HepG2 (cell line): ENCODE measurements around the gene SH2D3C. TPM values are rescaled to one million over a fixed set of nuclear protein-coding genes. Genes with fewer than 3 reads are reported as not detected.

Experiments
- ARID4A ChIP-seq: sonication (generic); formaldehyde crosslinking; IDR thresholded peaks from 2 replicates; pipeline ENCODE4 v1.5.0; 2020; ENCODE audit warnings: mild to moderate bottlenecking, missing genetic modification reagents, borderline replicate concordance
- BCL6 ChIP-seq: IDR thresholded peaks from 2 replicates; pipeline ENCODE4 v1.6.1; 2016; ENCODE audit warnings: missing genetic modification reagents, missing compliant biosample characterization
- FOXA1 ChIP-seq, 2 experiments: fragments of 450-650 bp in 1 of 2; sonication (generic) in 1 of 2; formaldehyde crosslinking in 1 of 2; IDR thresholded peaks; 2 replicates each; pipeline versions ENCODE4 v1.4.0 to v1.6.1; 2016 to 2020; ENCODE audit warnings: missing genetic modification reagents in 1 of 2
- KDM3A ChIP-seq: IDR thresholded peaks from 2 replicates; pipeline ENCODE4 v1.6.1; 2018; ENCODE audit warnings: low read depth, missing compliant biosample characterization
- NFIB ChIP-seq: sonication (generic); formaldehyde crosslinking; IDR thresholded peaks from 2 replicates; pipeline ENCODE4 v1.9.0; 2021; ENCODE audit warnings: missing genetic modification reagents, mild to moderate bottlenecking, borderline replicate concordance
- RAD21 ChIP-seq: fragments of 450-650 bp; formaldehyde crosslinking; IDR thresholded peaks from 2 replicates; pipeline ENCODE4 v1.5.0; 2020; ENCODE audit warnings: mild to moderate bottlenecking
- SP1 ChIP-seq, 2 experiments: fragments of 450-650 bp in 1 of 2; sonication (generic) in 1 of 2; formaldehyde crosslinking in 1 of 2; IDR thresholded peaks; 2 replicates each; pipeline versions ENCODE4 v1.4.0 to v1.6.1; 2016 to 2020; ENCODE audit warnings: missing genetic modification reagents in 1 of 2
- STAG1 ChIP-seq: sonication (generic); formaldehyde crosslinking; IDR thresholded peaks from 2 replicates; pipeline ENCODE4 v1.4.0; 2020; ENCODE audit warnings: missing genetic modification reagents
- TAF15 ChIP-seq: fragments of 200-400 bp; formaldehyde crosslinking; IDR thresholded peaks from one replicate; pipeline ENCODE4 v1.6.1; 2018; ENCODE audit warnings: mild to moderate bottlenecking, low read depth, low read length; ENCODE audit not compliant: poor library complexity, severe bottlenecking
- ZNF121 ChIP-seq: sonication (generic); formaldehyde crosslinking; IDR thresholded peaks from 2 replicates; pipeline ENCODE4 v1.5.0; 2020; ENCODE audit warnings: mild to moderate bottlenecking, missing genetic modification reagents
- ZNF558 ChIP-seq: sonication (generic); formaldehyde crosslinking; IDR thresholded peaks from 2 replicates; pipeline ENCODE4 v1.9.0; 2022; ENCODE audit warnings: mild to moderate bottlenecking, missing genetic modification reagents, borderline replicate concordance
- polyA plus RNA-seq, 8 experiments: library from polyadenylated mRNA; depleted of rRNA in 3 of 8; stranded (reverse) in 7 of 8; unstranded in 1 of 8; fragments of >200 nt; fragmentation: Illumina TruSeq in 4 of 8; extraction: Trizol in 4 of 8; gene quantifications; 2 replicates each; pipeline versions ENCODE4 v1.2.1 to v1.2.3, GENCODE V29; 2011 to 2016; ENCODE audit warnings: low read depth in 4 of 8, missing spikeins in 1 of 8, mixed read lengths in 1 of 8; ENCODE audit not compliant: insufficient read depth in 1 of 8
- total RNA-seq, 5 experiments: library from RNA; depleted of rRNA; stranded (reverse); fragments of >200 nt; fragmentation: Illumina TruSeq; extraction: Trizol; gene quantifications; 2 replicates each; pipeline ENCODE4 v1.2.3, GENCODE V29; 2016; ENCODE audit warnings: low read depth in 1 of 5
- TF ChIP-seq, protein P1 (sequence below): IDR thresholded peaks from 2 replicates; pipeline ENCODE4 v1.6.1; 2018; ENCODE audit warnings: missing genetic modification reagents, mild to moderate bottlenecking, missing compliant biosample characterization
- TF ChIP-seq, protein P2 (sequence below): sonication (generic); formaldehyde crosslinking; IDR thresholded peaks from 2 replicates; pipeline ENCODE4 v1.4.0; 2020; ENCODE audit warnings: missing genetic modification reagents
- TF ChIP-seq, protein P3 (sequence below): conservative IDR thresholded peaks from 2 replicates; pipeline ENCODE4 v1.6.1; 2018; ENCODE audit warnings: missing genetic modification reagents
- TF ChIP-seq, protein P4 (sequence below): sonication (generic); formaldehyde crosslinking; IDR thresholded peaks from 2 replicates; pipeline ENCODE4 v1.4.0; 2020; ENCODE audit warnings: missing genetic modification reagents; ENCODE audit errors: not compliant biosample characterization

SH2D3C gene
- total and polyA plus RNA-seq, 2 of the 13 experiments (the other 11 are each of a cell fraction or from before 2014, with no cell fraction given), result not detected

DNA sequence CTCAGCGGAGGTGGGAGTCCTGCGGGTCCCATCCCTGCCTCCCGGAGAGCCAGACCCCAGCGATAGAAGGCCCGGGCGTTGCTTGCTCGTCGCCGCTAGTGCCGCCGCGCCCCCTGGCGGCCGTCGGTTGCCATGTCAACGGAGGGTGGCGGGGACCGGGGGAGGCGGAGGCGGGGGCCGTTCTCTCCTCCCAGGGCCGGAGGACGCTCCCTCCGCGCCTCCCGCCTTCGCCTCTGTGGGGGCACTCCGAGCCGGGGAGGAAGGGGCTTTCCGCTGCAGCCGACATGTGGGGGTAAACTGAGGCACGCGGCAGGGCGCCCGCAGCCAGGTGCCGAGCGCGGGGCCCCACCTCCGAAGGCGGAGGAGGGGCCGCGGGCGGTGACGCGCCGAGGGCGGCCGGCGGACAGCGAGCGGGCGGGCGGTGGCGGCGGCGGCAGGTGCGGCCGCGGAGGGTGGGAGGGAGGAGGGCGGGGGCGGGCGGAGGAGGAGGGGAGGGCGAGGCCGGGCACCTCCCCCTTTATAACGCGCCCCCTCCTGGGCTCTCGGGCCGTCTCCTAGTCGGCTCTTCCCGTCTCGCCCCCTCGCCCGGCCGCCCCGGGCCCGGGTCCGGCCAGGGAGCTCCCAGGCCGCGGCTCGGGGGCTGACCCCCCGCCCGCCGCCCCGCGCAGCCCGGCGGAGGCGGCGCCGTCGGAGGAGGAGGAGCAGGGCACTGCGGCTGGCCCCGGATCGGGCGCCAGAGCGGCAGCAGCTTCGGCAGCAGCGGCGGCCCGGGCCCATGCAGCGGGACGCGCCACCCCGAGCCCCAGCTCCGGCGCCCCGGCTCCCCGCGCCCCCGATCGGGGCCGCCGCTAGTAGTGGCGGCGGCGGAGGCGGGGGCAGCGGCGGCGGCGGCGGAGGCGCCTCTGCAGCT, 6.8 kb upstream of the SH2D3C start (continued):
- TF ChIP-seq RAD21 (CRISPR knock-in tag) (peak; percentile 79), ZNF558 (peak; percentile 14; the same call in 1 of the 2 replicates), TAF15 (peak; percentile 1), NFIB (CRISPR knock-in tag) (no peak), STAG1 (CRISPR knock-in tag) (peak; percentile 73), ARID4A (0 out of 2 replicates have a peak, but pooled peaks have one; percentile 29), KDM3A (CRISPR knock-in tag) (peak; percentile 40; the same call in 1 of the 2 replicates), ZNF121 (CRISPR knock-in tag) (peak; percentile 37; the same call in 1 of the 2 replicates), SP1 (IDR thresholded peaks at IDR 0.05) (no peak), SP1 (CRISPR knock-in tag; IDR thresholded peaks at IDR 0.05) (peak; percentile 26; the same call in 1 of the 2 replicates), BCL6 (0 out of 2 replicates have a peak, but pooled peaks have one; percentile 5), FOXA1 (IDR thresholded peaks at IDR 0.05) (no peak), FOXA1 (CRISPR knock-in tag; IDR thresholded peaks at IDR 0.05) (peak; percentile 44)
- TF ChIP-seq, protein P1, sequence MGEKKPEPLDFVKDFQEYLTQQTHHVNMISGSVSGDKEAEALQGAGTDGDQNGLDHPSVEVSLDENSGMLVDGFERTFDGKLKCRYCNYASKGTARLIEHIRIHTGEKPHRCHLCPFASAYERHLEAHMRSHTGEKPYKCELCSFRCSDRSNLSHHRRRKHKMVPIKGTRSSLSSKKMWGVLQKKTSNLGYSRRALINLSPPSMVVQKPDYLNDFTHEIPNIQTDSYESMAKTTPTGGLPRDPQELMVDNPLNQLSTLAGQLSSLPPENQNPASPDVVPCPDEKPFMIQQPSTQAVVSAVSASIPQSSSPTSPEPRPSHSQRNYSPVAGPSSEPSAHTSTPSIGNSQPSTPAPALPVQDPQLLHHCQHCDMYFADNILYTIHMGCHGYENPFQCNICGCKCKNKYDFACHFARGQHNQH, result 0 out of 2 replicates have a peak, but pooled peaks have one; percentile 26
- TF ChIP-seq, protein P2, sequence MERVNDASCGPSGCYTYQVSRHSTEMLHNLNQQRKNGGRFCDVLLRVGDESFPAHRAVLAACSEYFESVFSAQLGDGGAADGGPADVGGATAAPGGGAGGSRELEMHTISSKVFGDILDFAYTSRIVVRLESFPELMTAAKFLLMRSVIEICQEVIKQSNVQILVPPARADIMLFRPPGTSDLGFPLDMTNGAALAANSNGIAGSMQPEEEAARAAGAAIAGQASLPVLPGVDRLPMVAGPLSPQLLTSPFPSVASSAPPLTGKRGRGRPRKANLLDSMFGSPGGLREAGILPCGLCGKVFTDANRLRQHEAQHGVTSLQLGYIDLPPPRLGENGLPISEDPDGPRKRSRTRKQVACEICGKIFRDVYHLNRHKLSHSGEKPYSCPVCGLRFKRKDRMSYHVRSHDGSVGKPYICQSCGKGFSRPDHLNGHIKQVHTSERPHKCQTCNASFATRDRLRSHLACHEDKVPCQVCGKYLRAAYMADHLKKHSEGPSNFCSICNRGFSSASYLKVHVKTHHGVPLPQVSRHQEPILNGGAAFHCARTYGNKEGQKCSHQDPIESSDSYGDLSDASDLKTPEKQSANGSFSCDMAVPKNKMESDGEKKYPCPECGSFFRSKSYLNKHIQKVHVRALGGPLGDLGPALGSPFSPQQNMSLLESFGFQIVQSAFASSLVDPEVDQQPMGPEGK (CRISPR knock-in tag), result peak; percentile 84
- TF ChIP-seq, protein P3, sequence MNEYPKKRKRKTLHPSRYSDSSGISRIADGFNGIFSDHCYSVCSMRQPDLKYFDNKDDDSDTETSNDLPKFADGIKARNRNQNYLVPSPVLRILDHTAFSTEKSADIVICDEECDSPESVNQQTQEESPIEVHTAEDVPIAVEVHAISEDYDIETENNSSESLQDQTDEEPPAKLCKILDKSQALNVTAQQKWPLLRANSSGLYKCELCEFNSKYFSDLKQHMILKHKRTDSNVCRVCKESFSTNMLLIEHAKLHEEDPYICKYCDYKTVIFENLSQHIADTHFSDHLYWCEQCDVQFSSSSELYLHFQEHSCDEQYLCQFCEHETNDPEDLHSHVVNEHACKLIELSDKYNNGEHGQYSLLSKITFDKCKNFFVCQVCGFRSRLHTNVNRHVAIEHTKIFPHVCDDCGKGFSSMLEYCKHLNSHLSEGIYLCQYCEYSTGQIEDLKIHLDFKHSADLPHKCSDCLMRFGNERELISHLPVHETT (CRISPR knock-in tag), result 0 out of 2 replicates have a peak, but pooled peaks have one; percentile 7
- TF ChIP-seq, protein P4, sequence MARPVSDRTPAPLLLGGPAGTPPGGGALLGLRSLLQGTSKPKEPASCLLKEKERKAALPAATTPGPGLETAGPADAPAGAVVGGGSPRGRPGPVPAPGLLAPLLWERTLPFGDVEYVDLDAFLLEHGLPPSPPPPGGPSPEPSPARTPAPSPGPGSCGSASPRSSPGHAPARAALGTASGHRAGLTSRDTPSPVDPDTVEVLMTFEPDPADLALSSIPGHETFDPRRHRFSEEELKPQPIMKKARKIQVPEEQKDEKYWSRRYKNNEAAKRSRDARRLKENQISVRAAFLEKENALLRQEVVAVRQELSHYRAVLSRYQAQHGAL (CRISPR knock-in tag), result no peak
